Gastroesophageal sphincter (tissue), 4 donors: Measurements from ENCODE around the gene TGM3. TPM values are rescaled to one million over a fixed set of nuclear protein-coding genes. Genes with fewer than 3 reads are reported as not detected.

Experiments
- ATAC-seq: fragments of 150-250 bp; one replicate; pipeline ENCODE4 v1.9.1; 2016; ENCODE audit warnings: mild to moderate bottlenecking, moderate library complexity
- H3K27ac ChIP-seq, 4 donors: fragments of 200-600 bp; sonication (generic) in 3 of 4; 1 replicate in 3 of 4; 2 replicates in 1 of 4; pipeline ENCODE4 v1.5.1; 2016 to 2019
- H3K27me3 ChIP-seq: fragments of 200-600 bp; sonication (generic); one replicate; pipeline ENCODE4 v1.5.1; 2019
- H3K36me3 ChIP-seq, 2 donors: fragments of 200-600 bp; sonication (generic); one replicate each; pipeline ENCODE4 v1.5.1; 2019; ENCODE audit warnings: control low read depth in 1 of 2
- H3K4me1 ChIP-seq, 3 donors: fragments of 200-600 bp; sonication (generic); 1 replicate in 2 of 3; 2 replicates in 1 of 3; pipeline ENCODE4 v1.5.1; 2016 to 2019; ENCODE audit warnings: control low read depth in 2 of 3
- H3K4me3 ChIP-seq, 2 donors: fragments of 200-600 bp; sonication (generic); one replicate each; pipeline ENCODE4 v1.5.1; 2019; ENCODE audit warnings: mild to moderate bottlenecking in 1 of 2, moderate library complexity in 1 of 2
- H3K9me3 ChIP-seq, 3 donors: fragments of 200-600 bp; sonication (generic); one replicate each; pipeline ENCODE4 v1.5.1; 2017 to 2019; ENCODE audit warnings: control low read depth in 2 of 3
- CTCF ChIP-seq, 4 experiments: fragments of 200-600 bp in 2 of 4; fragments of 450-650 bp in 2 of 4; sonication (generic) in 1 of 4; IDR thresholded peaks; one replicate each; pipeline ENCODE4 v1.5.1; 2017 to 2019; ENCODE audit warnings: antibody characterized with exemption in 4 of 4, mild to moderate bottlenecking in 2 of 4, moderate library complexity in 2 of 4
- EP300 ChIP-seq: sonication (generic); formaldehyde crosslinking; IDR thresholded peaks from one replicate; pipeline ENCODE4 v1.6.1; 2017; ENCODE audit warnings: antibody characterized with exemption, mild to moderate bottlenecking
- POLR2A ChIP-seq, 2 donors: fragments of 450-650 bp; IDR thresholded peaks; one replicate each; pipeline ENCODE4 v1.6.1; 2017; ENCODE audit warnings: antibody characterized with exemption in 2 of 2, mild to moderate bottlenecking in 2 of 2, moderate library complexity in 1 of 2
- POLR2AphosphoS5 ChIP-seq: sonication (generic); formaldehyde crosslinking; IDR thresholded peaks from one replicate; pipeline ENCODE4 v1.6.1; 2017; ENCODE audit warnings: antibody characterized with exemption
- WGBS, 2 donors: methylation state at CpG; one replicate each; pipeline ENCODE4 v1.1.5; 2018; ENCODE audit warnings: low coverage in 1 of 2; 5-methylcytosine and 5-hydroxymethylcytosine counted together
- total RNA-seq, 4 donors: library from RNA; depleted of rRNA; stranded (reverse); fragments of >200 nt; gene quantifications; one replicate each; pipeline ENCODE4 v1.1.0, GENCODE V29; 2016

Gene TGM3
- total RNA-seq, 4 donors from 2014 or later: 1.1 to 46.7 (median 4.1) TPM

GRCh38 chr20:2327620-2328555 is 32.1 kb downstream of the TGM3 start:
- H3K27me3 ChIP-seq: peaks cover 30% of the 10 kb centered on the region
- no peak overlapping the region for H3K27ac ChIP-seq
- H3K4me3 ChIP-seq: no peak overlapping the region
- no peaks in the 10 kb centered on the region for H3K4me1 ChIP-seq
- TF ChIP-seq POLR2A (IDR thresholded peaks at IDR 0.05) (no peak), CTCF (IDR thresholded peaks at IDR 0.05) (no peak), EP300 (no peak), POLR2AphosphoS5 (no peak)
- no peaks in the 10 kb centered on the region for H3K9me3 ChIP-seq
- 85 to 87% methylated on average over 13 to 17 of the region's 30 CpGs for WGBS, 2 donors
- no peak for ATAC-seq
- H3K36me3 ChIP-seq: no peaks in the 10 kb centered on the region

GRCh38 chr20:2329286-2329685 is 33.5 kb downstream of the TGM3 start:
- TF ChIP-seq EP300 (no peak), CTCF (IDR thresholded peaks at IDR 0.05) (no peak), POLR2A (IDR thresholded peaks at IDR 0.05) (no peak), POLR2AphosphoS5 (no peak)
- Histone ChIP-seq H3K27ac (no peak overlapping the region), H3K4me1 (no peaks in the 10 kb centered on the region), H3K27me3 (peaks cover 35% of the 10 kb centered on the region), H3K36me3 (no peaks in the 10 kb centered on the region), H3K9me3 (no peaks in the 10 kb centered on the region), H3K4me3 (no peak overlapping the region)
- ATAC-seq: no peak
- 79 to 90% methylated on average over 4 of the region's 5 CpGs for WGBS, 2 donors

- 47 to 71% methylated on average over 1 to 2 of the region's 3 CpGs for WGBS, 2 donors
- Histone ChIP-seq H3K4me3 (no peak overlapping the region), H3K36me3 (no peaks in the 10 kb centered on the region), H3K27ac (no peak overlapping the region), H3K27me3 (peaks cover 35% of the 10 kb centered on the region), H3K4me1 (no peaks in the 10 kb centered on the region), H3K9me3 (no peaks in the 10 kb centered on the region)
- no peak for TF ChIP-seq CTCF (IDR thresholded peaks at IDR 0.05)
- TF ChIP-seq POLR2AphosphoS5: no peak
- no peak for ATAC-seq
Measured at GRCh38 chr20:2330090-2330695, 34.4 kb downstream of the TGM3 start.

- 68 to 85% methylated on average over 4 to 5 of the region's 5 CpGs for WGBS, 2 donors
- ATAC-seq: no peak
- Histone ChIP-seq H3K4me1 (no peaks in the 10 kb centered on the region), H3K9me3 (no peaks in the 10 kb centered on the region), H3K27ac (no peak overlapping the region), H3K36me3 (no peaks in the 10 kb centered on the region), H3K27me3 (peaks cover 26% of the 10 kb centered on the region), H3K4me3 (no peak overlapping the region)
- TF ChIP-seq CTCF (IDR thresholded peaks at IDR 0.05) (no peak), POLR2AphosphoS5 (no peak), EP300 (no peak), POLR2A (IDR thresholded peaks at IDR 0.05) (no peak)
Measured at GRCh38 chr20:2331106-2331505, 35.3 kb downstream of the TGM3 start.
